ENCODE results near the gene IL5. TPM values are rescaled to one million over a fixed set of nuclear protein-coding genes. Genes with fewer than 3 reads are reported as not detected.

The IL5 gene
- total and polyA plus RNA-seq, 7 donors, result not detected

DNA sequence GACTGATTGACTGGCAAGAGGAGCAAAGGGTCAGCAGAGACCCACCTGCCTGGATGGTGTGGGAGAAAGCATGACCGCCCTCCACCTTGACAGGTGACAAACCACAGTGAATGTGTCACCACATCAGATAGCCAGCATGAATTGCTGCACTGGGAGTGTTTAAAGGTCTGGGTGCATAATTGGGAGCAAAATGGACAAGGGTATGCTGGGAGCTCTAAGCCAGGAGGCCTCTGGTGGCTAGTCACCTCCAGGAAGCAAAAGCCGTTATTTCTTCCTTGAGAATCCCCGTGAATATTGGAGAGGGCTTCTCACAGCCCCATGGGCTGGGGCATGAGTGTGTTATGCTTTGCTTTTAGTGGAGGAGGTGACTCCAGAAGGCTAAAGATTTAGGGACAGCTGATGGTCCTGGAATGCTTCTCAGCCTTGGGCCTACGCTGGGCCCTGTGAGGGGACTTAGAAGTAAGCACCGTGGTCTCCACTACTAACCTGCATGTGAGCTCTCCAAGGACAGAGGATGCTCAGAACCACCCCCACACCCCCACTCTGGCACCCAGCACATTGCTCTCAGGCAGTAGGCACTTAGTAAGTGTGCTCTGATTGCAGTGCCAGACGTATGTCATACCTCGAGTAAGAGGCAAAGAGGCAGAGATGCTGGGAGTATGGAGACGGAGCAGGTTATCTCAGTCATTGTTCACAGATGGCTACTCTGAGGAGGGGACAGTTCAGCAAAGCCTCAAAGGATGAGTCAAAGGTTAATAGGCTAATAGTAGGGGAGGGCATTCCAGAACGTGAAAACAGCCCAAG is 43.7 kb downstream of the IL5 start:
- peaks cover 0 to 43% (median 39%) of the 10 kb centered on the region in 4 donors for H3K4me1 ChIP-seq
- H3K27me3 ChIP-seq, result no peaks in the 10 kb centered on the region
- WGBS, 2 donors, result 64 to 78% methylated on average over 9 of the region's 9 CpGs
- no peaks in the 10 kb centered on the region for H3K36me3 ChIP-seq
- no peak for TF ChIP-seq EP300 (IDR thresholded peaks at IDR 0.05)
- TF ChIP-seq, protein P1, sequence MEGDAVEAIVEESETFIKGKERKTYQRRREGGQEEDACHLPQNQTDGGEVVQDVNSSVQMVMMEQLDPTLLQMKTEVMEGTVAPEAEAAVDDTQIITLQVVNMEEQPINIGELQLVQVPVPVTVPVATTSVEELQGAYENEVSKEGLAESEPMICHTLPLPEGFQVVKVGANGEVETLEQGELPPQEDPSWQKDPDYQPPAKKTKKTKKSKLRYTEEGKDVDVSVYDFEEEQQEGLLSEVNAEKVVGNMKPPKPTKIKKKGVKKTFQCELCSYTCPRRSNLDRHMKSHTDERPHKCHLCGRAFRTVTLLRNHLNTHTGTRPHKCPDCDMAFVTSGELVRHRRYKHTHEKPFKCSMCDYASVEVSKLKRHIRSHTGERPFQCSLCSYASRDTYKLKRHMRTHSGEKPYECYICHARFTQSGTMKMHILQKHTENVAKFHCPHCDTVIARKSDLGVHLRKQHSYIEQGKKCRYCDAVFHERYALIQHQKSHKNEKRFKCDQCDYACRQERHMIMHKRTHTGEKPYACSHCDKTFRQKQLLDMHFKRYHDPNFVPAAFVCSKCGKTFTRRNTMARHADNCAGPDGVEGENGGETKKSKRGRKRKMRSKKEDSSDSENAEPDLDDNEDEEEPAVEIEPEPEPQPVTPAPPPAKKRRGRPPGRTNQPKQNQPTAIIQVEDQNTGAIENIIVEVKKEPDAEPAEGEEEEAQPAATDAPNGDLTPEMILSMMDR (IDR thresholded peaks at IDR 0.05), result no peak
- no peak for DNase-seq
- H3K27ac ChIP-seq, result peak overlapping the region; percentile 7 to 100 (median 96)
- intact Hi-C loops (cut with DNase I), result loop anchor here (5.0 to 10.0 kb wide), 4 partner anchors 58 to 278 kb away; partner anchors contain the start of genes RAD50, SEPTIN8 and SLC22A4
- no peak overlapping the region for H3K4me3 ChIP-seq
- H3K9me3 ChIP-seq, result no peaks in the 10 kb centered on the region

DNA sequence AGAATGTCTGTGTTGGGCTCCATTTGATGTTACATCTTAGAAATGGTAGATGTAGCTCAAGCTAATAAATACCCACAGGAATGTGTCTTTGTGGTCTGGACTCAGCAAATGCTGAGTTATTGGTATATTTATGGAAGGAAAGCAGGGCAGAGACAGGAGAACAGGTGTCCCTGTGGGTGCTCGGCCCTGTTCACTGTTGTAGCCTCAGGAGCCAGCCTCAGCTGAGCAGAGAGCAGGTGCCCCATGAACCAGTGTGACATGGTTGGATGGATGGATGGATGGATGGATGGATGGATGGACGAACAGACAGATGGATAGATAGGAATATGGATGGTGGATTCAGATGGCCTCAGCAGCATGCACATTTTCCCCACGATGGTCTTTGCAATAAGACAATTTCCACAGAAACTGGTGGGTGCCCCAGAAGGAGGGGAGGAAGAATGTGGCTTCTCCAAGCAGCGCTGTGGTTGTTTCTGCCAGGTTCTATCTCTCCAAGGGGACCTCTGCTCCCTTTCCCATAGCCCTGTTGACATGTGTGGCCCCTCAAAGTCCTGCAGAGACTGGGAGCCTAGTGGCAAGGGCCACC is 44.5 kb downstream of the IL5 start:
- intact Hi-C loops (cut with DNase I), result loop anchor here (5.0 to 10.0 kb wide), 4 partner anchors 59 to 279 kb away; partner anchors contain the start of genes RAD50, SEPTIN8 and SLC22A4
- no peak overlapping the region for H3K4me3 ChIP-seq
- TF ChIP-seq POLR2A (IDR thresholded peaks at IDR 0.05) (no peak), POLR2AphosphoS5 (IDR thresholded peaks at IDR 0.05) (no peak), EP300 (IDR thresholded peaks at IDR 0.05) (no peak)
- TF ChIP-seq, protein P1 (IDR thresholded peaks at IDR 0.05), result no peak
- WGBS, 2 donors, result 86 to 89% methylated on average over 4 of the region's 4 CpGs
- no peaks in the 10 kb centered on the region for H3K27me3 ChIP-seq
- H3K9me3 ChIP-seq, result no peaks in the 10 kb centered on the region
- DNase-seq, result no peak
- peak overlapping the region; percentile 93 to 100 (median 98) for H3K27ac ChIP-seq
- H3K4me1 ChIP-seq, result peaks cover 0 to 47% (median 42%) of the 10 kb centered on the region in 4 donors
- H3K36me3 ChIP-seq, result no peaks in the 10 kb centered on the region

DNA sequence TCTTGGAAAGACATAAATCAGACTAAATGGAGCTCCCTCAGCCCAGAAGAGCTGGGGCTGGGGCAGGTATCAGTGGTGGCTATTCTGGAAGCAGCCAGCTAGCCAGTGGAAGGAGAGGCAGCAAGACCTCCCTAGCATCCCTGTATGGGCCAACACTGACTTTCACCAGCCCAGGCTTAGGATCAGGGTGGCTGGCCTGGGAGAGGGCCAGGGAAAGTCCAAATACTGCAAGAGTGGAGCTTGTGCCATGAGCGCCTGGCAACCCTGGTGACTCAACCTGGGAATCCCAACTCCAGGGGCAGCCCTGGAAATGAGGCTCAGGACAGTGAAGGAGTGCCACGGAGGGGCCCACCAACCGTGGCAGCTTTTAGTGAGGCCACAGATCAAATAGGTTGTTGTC is 45.2 kb downstream of the IL5 start:
- WGBS, 2 donors, result 85 to 94% methylated on average over 3 of the region's 3 CpGs
- H3K27me3 ChIP-seq, result no peaks in the 10 kb centered on the region
- DNase-seq, result peak; percentile 83
- H3K27ac ChIP-seq, result peak overlapping the region; percentile 93 to 100 (median 98)
- TF ChIP-seq POLR2AphosphoS5 (IDR thresholded peaks at IDR 0.05), result peak in 1 of 4 donors; percentile 47
- TF ChIP-seq, protein P1 (IDR thresholded peaks at IDR 0.05), result no peak
- no peak for TF ChIP-seq POLR2A (IDR thresholded peaks at IDR 0.05)
- no peak for TF ChIP-seq EP300 (IDR thresholded peaks at IDR 0.05)
- H3K4me1 ChIP-seq, result peaks cover 0 to 47% (median 42%) of the 10 kb centered on the region in 4 donors
- intact Hi-C loops (cut with DNase I), result loop anchor here (5.0 to 10.0 kb wide), 4 partner anchors 59 to 279 kb away; partner anchors contain the start of genes RAD50, SEPTIN8 and SLC22A4
- no peak overlapping the region for H3K4me3 ChIP-seq
- H3K36me3 ChIP-seq, result no peaks in the 10 kb centered on the region
- no peaks in the 10 kb centered on the region for H3K9me3 ChIP-seq

DNA sequence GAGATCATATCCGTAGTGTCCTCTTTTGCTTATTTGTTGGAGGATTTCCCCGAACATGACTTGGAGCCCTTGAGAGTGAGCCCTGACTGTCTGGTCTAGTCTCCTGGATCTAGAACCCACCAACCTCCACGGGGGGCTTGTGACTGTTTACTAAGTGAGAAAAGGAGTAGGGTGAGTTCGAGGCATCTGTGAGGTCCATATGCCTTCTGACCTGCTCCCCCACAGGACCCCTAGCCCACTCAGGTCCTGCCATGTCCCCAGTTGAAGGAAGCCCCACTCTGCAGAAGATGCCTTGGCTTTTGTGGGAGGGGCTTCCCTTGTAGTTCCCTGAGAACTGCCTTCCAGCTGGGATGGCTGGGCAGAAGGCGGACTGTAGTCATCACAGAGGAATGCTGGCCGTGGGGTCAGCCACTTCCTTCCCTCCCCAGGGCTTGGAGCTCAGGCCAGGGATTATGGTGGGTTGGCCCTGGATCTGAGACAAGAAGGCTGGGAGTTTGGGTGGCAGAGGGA is 45.8 kb downstream of the IL5 start:
- Histone ChIP-seq H3K36me3 (no peaks in the 10 kb centered on the region), H3K27ac (peak overlapping the region; percentile 93 to 100 (median 98)), H3K27me3 (no peaks in the 10 kb centered on the region), H3K4me3 (peak overlapping the region; percentile 55 to 76 (median 62)), H3K9me3 (no peaks in the 10 kb centered on the region), H3K4me1 (peaks cover 0 to 47% (median 42%) of the 10 kb centered on the region in 4 donors)
- TF ChIP-seq POLR2AphosphoS5 (IDR thresholded peaks at IDR 0.05) (peak in 3 of 4 donors; percentile 16 to 62 (median 18)), POLR2A (IDR thresholded peaks at IDR 0.05) (no peak)
- intact Hi-C loops (cut with DNase I), result loop anchor here (5.0 to 10.0 kb wide), 4 partner anchors 60 to 280 kb away; partner anchors contain the start of genes RAD50, SEPTIN8 and SLC22A4
- peak; percentile 88 for DNase-seq
- 42 to 53% methylated on average over 6 of the region's 6 CpGs for WGBS, 2 donors
